Gastroesophageal sphincter (tissue), 3 donors: ENCODE results near the gene AUTS2.

Source experiments
- EP300 ChIP-seq: sonication (generic); formaldehyde crosslinking; IDR thresholded peaks from one replicate; pipeline ENCODE4 v1.6.1; 2017; ENCODE audit warnings: antibody characterized with exemption, mild to moderate bottlenecking
- POLR2A ChIP-seq, 2 donors: fragments of 450-650 bp; IDR thresholded peaks; one replicate each; pipeline ENCODE4 v1.6.1; 2017; ENCODE audit warnings: antibody characterized with exemption in 2 of 2, mild to moderate bottlenecking in 2 of 2, moderate library complexity in 1 of 2
- POLR2AphosphoS5 ChIP-seq: sonication (generic); formaldehyde crosslinking; IDR thresholded peaks from one replicate; pipeline ENCODE4 v1.6.1; 2017; ENCODE audit warnings: antibody characterized with exemption
- TF ChIP-seq, protein P1 (sequence below), 4 experiments: fragments of 200-600 bp in 2 of 4; fragments of 450-650 bp in 2 of 4; sonication (generic) in 1 of 4; IDR thresholded peaks; one replicate each; pipeline ENCODE4 v1.5.1; 2017 to 2019; ENCODE audit warnings: antibody characterized with exemption in 4 of 4, mild to moderate bottlenecking in 2 of 4, moderate library complexity in 2 of 4

DNA sequence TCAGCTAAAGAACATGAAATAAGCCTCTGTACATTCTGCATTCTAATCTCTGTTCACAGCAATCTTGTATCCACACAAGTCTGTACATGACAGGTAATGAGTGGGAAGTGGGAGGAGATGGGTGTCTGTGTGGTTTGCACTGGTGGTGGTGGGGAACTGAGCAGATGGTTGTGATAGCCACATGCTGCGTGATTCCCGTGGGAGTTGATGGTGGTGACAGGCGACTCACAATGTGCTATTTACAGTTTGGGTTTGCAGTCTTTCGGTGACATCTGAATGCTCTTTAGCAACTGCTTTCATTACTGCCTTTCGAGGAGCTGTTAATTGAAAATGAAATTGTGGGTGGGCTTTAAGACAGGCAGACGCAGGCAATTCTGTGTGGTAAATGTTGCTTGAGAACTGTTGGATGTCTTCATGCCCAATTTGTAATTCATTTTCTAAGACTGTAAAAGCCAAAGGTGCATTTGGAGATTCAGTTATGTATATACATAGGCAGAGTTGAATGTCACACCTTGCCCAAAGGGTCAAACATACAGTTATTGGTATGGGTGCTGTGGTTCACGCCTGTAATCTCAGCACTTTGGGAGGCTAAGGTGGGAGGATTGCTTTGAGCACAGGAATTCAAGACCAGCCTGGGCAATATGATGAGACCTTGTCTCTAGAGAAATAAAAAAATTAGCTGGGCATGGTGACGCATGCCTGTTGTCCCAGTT lies 308.2 kb downstream of the AUTS2 start:
- TF ChIP-seq, protein P1, sequence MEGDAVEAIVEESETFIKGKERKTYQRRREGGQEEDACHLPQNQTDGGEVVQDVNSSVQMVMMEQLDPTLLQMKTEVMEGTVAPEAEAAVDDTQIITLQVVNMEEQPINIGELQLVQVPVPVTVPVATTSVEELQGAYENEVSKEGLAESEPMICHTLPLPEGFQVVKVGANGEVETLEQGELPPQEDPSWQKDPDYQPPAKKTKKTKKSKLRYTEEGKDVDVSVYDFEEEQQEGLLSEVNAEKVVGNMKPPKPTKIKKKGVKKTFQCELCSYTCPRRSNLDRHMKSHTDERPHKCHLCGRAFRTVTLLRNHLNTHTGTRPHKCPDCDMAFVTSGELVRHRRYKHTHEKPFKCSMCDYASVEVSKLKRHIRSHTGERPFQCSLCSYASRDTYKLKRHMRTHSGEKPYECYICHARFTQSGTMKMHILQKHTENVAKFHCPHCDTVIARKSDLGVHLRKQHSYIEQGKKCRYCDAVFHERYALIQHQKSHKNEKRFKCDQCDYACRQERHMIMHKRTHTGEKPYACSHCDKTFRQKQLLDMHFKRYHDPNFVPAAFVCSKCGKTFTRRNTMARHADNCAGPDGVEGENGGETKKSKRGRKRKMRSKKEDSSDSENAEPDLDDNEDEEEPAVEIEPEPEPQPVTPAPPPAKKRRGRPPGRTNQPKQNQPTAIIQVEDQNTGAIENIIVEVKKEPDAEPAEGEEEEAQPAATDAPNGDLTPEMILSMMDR (IDR thresholded peaks at IDR 0.05), result no peak
- no peak for TF ChIP-seq EP300
- TF ChIP-seq POLR2AphosphoS5, result no peak
- no peak for TF ChIP-seq POLR2A (IDR thresholded peaks at IDR 0.05)
